ENCODE measurements around the gene KRTAP12-4.

The KRTAP12-4 gene

DNA sequence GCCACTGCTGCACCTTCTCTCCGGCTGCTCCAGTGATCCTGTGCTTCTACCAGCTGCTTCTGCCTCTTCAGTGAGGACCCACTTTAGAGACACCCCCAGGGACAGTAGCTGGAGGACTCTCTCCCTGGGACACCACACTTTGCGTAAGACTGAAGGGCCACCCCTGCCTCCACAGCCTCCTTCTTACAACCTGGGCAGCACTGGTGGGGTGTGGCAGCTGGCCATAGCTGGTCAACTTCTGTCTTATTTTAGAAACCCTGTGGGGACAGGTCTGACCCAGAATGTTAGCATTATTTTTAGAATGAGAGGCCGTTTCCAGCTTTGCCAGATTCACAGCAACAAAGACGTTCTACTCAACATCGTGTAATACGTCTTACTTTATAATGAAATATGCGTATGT is 28.7 kb downstream of the KRTAP12-4 start:
- Mint-ChIP-seq H3K4me3 (no peak overlapping the region), H3K9me3 (peaks cover 49% of the 10 kb centered on the region), H3K36me3 (ENCODE audit: low read depth) (peaks cover 10% of the 10 kb centered on the region), H3K27ac (no peak overlapping the region), H3K4me1 (ENCODE audit: low read depth) (peaks cover 6% of the 10 kb centered on the region), H3K27me3 (ENCODE audit: low read depth) (peaks cover 3% of the 10 kb centered on the region)
- DNase-seq (ENCODE audit: low spot score): no peak

DNA sequence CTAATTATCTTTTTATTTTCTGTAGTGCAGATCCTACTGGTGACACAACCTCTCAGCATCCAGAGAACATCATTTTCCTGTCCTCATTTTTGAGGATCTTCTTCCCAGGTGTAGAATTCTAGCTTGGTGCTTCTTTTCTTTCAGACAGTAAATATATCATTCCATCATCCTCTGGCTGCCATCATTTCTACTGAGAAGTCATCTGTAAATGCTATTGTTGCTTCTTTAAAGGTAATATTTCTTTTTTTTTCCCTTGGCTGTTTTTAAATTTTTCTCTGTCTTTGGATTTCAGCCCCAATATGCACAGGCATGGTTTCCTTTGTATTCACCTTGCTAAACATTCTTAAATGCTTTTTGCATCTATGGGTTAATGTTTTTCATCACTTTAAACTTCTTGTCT is 30.9 kb downstream of the KRTAP12-4 start:
- Mint-ChIP-seq H3K27me3 (ENCODE audit: low read depth) (peaks cover 3% of the 10 kb centered on the region), H3K4me1 (ENCODE audit: low read depth) (peaks cover 8% of the 10 kb centered on the region), H3K27ac (no peak overlapping the region), H3K4me3 (no peak overlapping the region), H3K9me3 (peaks cover 60% of the 10 kb centered on the region), H3K36me3 (ENCODE audit: low read depth) (peaks cover 26% of the 10 kb centered on the region)
- DNase-seq (ENCODE audit: low spot score): no peak

- H3K27me3 Mint-ChIP-seq (ENCODE audit: low read depth): peaks cover 3% of the 10 kb centered on the region
- peaks cover 30% of the 10 kb centered on the region for H3K36me3 Mint-ChIP-seq (ENCODE audit: low read depth)
- H3K4me1 Mint-ChIP-seq (ENCODE audit: low read depth): peaks cover 9% of the 10 kb centered on the region
- H3K27ac Mint-ChIP-seq: no peak overlapping the region
- peaks cover 63% of the 10 kb centered on the region for H3K9me3 Mint-ChIP-seq
- DNase-seq (ENCODE audit: low spot score): no peak
- no peak overlapping the region for H3K4me3 Mint-ChIP-seq
Observed at GRCh38 chr21:44619886-44620285, 34.6 kb downstream of the KRTAP12-4 start.

GRCh38 chr21:44618909-44619308 is 35.5 kb downstream of the KRTAP12-4 start:
- Mint-ChIP-seq H3K36me3 (ENCODE audit: low read depth) (peaks cover 26% of the 10 kb centered on the region), H3K4me1 (ENCODE audit: low read depth) (peaks cover 9% of the 10 kb centered on the region), H3K4me3 (peak overlapping the region; percentile 62), H3K27me3 (ENCODE audit: low read depth) (peaks cover under 1% of the 10 kb centered on the region), H3K27ac (peak overlapping the region; percentile 73), H3K9me3 (peaks cover 53% of the 10 kb centered on the region)
- peak; percentile 15 for DNase-seq (ENCODE audit: low spot score)

GRCh38 chr21:44618504-44618903 is 36.0 kb downstream of the KRTAP12-4 start:
- H3K4me3 Mint-ChIP-seq: peak overlapping the region; percentile 62
- peaks cover 49% of the 10 kb centered on the region for H3K9me3 Mint-ChIP-seq
- peak overlapping the region; percentile 73 for H3K27ac Mint-ChIP-seq
- no peaks in the 10 kb centered on the region for H3K27me3 Mint-ChIP-seq (ENCODE audit: low read depth)
- no peak for DNase-seq (ENCODE audit: low spot score)
- peaks cover 26% of the 10 kb centered on the region for H3K36me3 Mint-ChIP-seq (ENCODE audit: low read depth)
- H3K4me1 Mint-ChIP-seq (ENCODE audit: low read depth): peaks cover 9% of the 10 kb centered on the region

DNA sequence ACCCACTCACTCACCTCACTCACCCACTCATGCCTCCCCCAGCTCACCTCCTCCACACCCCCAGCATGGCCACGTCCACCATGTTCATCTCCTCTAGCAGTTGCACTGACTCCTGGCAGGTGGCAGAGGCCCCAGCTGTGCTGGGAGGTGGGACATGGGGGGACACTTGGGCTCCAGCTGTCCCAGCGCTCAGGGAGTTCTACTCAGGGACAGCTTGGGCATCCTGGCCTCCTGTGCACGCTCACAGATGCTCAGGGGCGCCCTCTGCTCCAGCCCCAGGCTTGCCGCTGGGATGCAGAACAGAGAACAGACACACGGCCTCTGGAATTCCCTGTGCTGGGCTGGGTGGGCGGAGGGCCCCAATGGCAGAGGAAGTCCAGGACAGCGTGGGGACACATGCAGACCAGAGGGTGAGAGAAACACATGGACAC is 37.4 kb downstream of the KRTAP12-4 start:
- DNase-seq (ENCODE audit: low spot score): no peak
- Mint-ChIP-seq H3K36me3 (ENCODE audit: low read depth) (peaks cover 23% of the 10 kb centered on the region), H3K27me3 (ENCODE audit: low read depth) (no peaks in the 10 kb centered on the region), H3K4me1 (ENCODE audit: low read depth) (peaks cover 9% of the 10 kb centered on the region), H3K27ac (no peak overlapping the region), H3K9me3 (peaks cover 39% of the 10 kb centered on the region), H3K4me3 (no peak overlapping the region)

DNA sequence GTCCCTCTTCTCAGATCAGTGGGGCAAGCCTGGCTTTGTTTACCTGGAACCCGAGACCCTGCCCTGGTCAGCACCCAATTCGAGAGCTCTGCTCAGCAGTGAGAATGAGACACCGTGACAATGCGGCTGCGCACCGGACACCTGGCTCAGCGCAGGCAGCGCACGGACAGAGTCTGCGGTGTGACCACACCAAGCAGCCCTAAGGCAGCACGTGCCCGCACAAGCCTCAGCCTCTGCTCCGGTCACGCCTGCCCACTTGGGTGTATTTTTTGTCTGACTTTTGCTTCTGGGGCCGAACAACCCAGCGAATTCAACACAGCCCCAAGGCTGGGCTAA is 37.9 kb downstream of the KRTAP12-4 start:
- H3K4me1 Mint-ChIP-seq (ENCODE audit: low read depth): peaks cover 9% of the 10 kb centered on the region
- H3K9me3 Mint-ChIP-seq: peaks cover 34% of the 10 kb centered on the region
- no peaks in the 10 kb centered on the region for H3K27me3 Mint-ChIP-seq (ENCODE audit: low read depth)
- H3K27ac Mint-ChIP-seq: no peak overlapping the region
- H3K36me3 Mint-ChIP-seq (ENCODE audit: low read depth): peaks cover 23% of the 10 kb centered on the region
- H3K4me3 Mint-ChIP-seq: no peak overlapping the region
- DNase-seq (ENCODE audit: low spot score): no peak

DNA sequence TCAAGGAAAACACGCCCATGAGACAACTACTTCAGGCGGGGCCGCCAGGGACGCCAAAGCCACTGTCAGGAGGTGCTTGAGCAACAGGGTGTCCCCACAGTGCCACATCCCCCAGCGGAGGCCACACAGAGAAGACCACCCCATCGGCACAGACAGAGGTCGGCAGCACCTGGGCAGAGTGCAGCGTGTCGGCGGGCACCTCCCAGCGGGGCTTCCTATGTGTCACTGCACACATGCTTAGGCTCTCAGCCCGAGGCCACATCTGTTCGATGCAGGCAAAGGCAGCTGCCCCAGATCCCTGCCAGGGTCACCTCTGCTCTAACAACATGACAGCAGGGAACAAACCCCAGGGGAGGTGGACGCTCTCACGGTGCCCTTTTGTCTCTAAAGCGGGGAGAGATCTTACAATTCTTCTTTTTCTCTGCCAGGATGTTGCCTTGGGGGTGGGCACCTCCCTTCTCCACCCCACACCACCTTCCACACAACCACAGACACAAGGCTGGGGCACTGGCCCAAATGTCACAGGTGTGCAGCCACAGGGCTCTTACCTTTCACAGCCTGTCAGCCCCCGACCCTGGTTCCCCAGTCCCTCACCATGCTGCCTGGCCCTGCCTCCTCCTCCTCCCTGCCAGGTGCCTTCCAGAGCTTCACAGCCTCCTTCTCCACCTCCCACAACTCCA is 38.4 kb downstream of the KRTAP12-4 start:
- H3K4me3 Mint-ChIP-seq: no peak overlapping the region
- peaks cover 39% of the 10 kb centered on the region for H3K9me3 Mint-ChIP-seq
- peak overlapping the region; percentile 36 for H3K27ac Mint-ChIP-seq
- peaks cover 9% of the 10 kb centered on the region for H3K4me1 Mint-ChIP-seq (ENCODE audit: low read depth)
- no peak for DNase-seq (ENCODE audit: low spot score)
- peaks cover 23% of the 10 kb centered on the region for H3K36me3 Mint-ChIP-seq (ENCODE audit: low read depth)
- H3K27me3 Mint-ChIP-seq (ENCODE audit: low read depth): no peaks in the 10 kb centered on the region

GRCh38 chr21:44615466-44615865 is 39.0 kb downstream of the KRTAP12-4 start:
- H3K9me3 Mint-ChIP-seq: peaks cover 39% of the 10 kb centered on the region
- peaks cover 20% of the 10 kb centered on the region for H3K36me3 Mint-ChIP-seq (ENCODE audit: low read depth)
- no peak for DNase-seq (ENCODE audit: low spot score)
- no peak overlapping the region for H3K4me3 Mint-ChIP-seq
- peaks cover 9% of the 10 kb centered on the region for H3K4me1 Mint-ChIP-seq (ENCODE audit: low read depth)
- no peak overlapping the region for H3K27ac Mint-ChIP-seq
- H3K27me3 Mint-ChIP-seq (ENCODE audit: low read depth): no peaks in the 10 kb centered on the region

DNA sequence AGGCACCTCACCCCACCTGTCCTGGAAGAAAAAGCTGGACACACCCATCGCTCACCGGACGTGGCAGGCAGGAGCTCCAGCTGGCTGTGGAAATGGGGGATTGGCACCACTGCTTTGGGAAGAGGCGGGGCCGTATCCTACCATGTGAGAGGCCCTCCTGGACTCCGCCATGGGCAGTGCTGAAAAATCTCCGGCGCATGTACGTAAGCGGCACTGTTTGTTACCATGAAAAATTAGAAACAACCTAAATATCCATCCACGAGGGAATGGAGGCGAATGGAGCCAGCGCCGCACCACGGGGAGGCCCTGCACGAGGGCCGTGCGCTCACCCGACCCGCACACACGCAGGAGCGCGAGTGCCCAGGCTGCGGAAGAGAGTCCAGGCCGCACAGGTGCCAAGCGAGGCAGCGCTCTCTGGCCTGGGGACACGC is 39.5 kb downstream of the KRTAP12-4 start:
- Mint-ChIP-seq H3K36me3 (ENCODE audit: low read depth) (peaks cover 18% of the 10 kb centered on the region), H3K27ac (no peak overlapping the region), H3K4me1 (ENCODE audit: low read depth) (peaks cover 9% of the 10 kb centered on the region), H3K4me3 (no peak overlapping the region), H3K9me3 (peaks cover 38% of the 10 kb centered on the region), H3K27me3 (ENCODE audit: low read depth) (no peaks in the 10 kb centered on the region)
- no peak for DNase-seq (ENCODE audit: low spot score)

DNA sequence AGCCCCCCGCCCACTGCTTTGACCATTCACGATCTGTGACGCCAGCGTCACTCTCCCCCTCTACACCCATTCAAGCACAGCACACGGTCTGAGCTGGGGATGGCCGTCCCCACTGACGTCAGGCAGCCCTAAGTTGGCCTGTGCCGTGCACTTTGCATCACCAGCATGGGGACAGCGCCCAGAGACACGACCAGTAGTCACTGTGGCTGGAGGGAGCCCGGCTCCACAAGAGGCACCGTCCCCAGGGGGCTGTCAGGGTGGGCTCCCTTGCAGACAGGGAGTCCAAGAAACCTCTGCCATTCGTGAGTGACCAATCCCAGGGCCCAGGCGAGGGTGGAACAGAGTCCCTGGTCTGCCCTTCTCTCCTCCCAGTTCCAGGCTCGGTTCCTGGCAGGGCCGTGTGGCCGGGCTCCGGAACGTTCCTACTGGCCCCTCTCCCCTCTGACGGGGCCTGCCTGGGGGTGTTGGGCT is 40.3 kb downstream of the KRTAP12-4 start:
- no peak overlapping the region for H3K27ac Mint-ChIP-seq
- H3K4me3 Mint-ChIP-seq: no peak overlapping the region
- peaks cover 7% of the 10 kb centered on the region for H3K4me1 Mint-ChIP-seq (ENCODE audit: low read depth)
- no peaks in the 10 kb centered on the region for H3K27me3 Mint-ChIP-seq (ENCODE audit: low read depth)
- DNase-seq (ENCODE audit: low spot score): no peak
- H3K36me3 Mint-ChIP-seq (ENCODE audit: low read depth): peaks cover 10% of the 10 kb centered on the region
- H3K9me3 Mint-ChIP-seq: peaks cover 38% of the 10 kb centered on the region

DNA sequence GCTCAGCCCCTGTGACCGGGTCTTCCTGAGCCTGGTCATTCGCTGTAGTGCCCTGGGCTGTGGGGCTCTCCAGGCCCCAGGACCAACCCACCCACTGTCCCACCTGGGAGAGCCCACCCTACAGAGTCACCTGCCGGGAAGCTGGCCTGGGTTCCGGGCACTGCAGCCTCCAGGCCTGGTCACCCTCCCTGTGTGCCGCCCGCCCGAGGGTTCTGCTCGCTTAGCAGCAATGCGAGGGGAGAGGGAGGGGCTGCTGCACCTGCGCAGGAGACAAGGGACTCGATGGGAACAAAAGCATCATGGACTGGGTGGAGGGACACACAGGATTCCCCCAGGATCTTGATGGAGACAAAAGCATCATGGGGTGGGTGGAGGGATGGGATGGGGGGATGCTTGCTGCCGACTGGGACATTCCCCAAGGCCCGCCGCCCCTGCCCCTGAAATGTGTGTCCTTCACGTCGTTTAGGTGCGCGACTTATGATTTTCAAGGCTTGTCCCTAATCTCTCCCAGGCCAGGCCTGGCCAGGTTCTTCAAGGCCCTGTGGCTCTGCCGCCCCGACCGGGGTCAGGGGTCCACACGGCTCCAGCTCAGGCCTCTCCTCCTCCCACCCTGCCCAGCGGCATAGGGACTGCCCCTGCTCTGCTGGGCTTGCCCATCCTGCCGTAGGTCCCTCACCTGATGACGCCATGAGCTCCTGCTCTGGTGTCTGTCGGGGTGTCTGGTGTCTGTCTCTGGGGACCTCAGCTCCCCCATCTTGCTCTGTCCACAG is 40.9 kb downstream of the KRTAP12-4 start:
- H3K36me3 Mint-ChIP-seq (ENCODE audit: low read depth): peaks cover 4% of the 10 kb centered on the region
- DNase-seq (ENCODE audit: low spot score): no peak
- no peaks in the 10 kb centered on the region for H3K27me3 Mint-ChIP-seq (ENCODE audit: low read depth)
- peaks cover 37% of the 10 kb centered on the region for H3K9me3 Mint-ChIP-seq
- no peak overlapping the region for H3K4me3 Mint-ChIP-seq
- no peak overlapping the region for H3K27ac Mint-ChIP-seq
- H3K4me1 Mint-ChIP-seq (ENCODE audit: low read depth): peaks cover under 1% of the 10 kb centered on the region

- no peaks in the 10 kb centered on the region for H3K27me3 Mint-ChIP-seq (ENCODE audit: low read depth)
- no peak overlapping the region for H3K4me3 Mint-ChIP-seq
- no peak for DNase-seq (ENCODE audit: low spot score)
- peaks cover 31% of the 10 kb centered on the region for H3K9me3 Mint-ChIP-seq
- no peak overlapping the region for H3K27ac Mint-ChIP-seq
- no peaks in the 10 kb centered on the region for H3K36me3 Mint-ChIP-seq (ENCODE audit: low read depth)
- no peaks in the 10 kb centered on the region for H3K4me1 Mint-ChIP-seq (ENCODE audit: low read depth)
Observed at GRCh38 chr21:44612669-44613229, 41.7 kb downstream of the KRTAP12-4 start.

DNA sequence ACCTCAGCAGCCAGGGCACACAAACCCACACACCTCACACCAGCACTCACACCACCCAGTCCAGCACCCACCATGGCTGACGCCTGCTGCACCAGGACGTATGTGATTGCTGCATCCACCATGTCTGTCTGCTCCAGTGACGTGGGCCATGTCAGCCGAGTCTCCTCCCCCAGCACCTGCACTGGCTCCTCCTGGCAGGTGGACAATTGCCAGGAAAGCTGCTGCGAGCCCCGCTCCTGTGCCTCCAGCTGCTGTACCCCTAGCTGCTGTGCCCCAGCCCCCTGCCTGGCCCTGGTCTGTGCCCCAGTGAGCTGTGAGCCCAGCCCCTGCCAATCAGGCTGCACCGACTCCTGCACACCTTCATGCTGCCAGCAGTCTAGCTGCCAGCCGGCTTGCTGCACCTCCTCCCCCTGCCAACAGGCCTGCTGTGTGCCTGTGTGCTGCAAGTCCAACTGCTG is 42.4 kb downstream of the KRTAP12-4 start, which contains the start of gene KRTAP10-8:
TSS of gene KRTAP10-8 (plus strand) at position 51 of the 458 bp plus-strand sequence. CDS start at position 73, 22 bp downstream.
- H3K36me3 Mint-ChIP-seq (ENCODE audit: low read depth): no peaks in the 10 kb centered on the region
- H3K4me3 Mint-ChIP-seq: no peak within 1 kb of the TSS
- no peak within 1 kb of the TSS for H3K27ac Mint-ChIP-seq
- H3K27me3 Mint-ChIP-seq (ENCODE audit: low read depth): no peaks in the 10 kb centered on the region
- H3K4me1 Mint-ChIP-seq (ENCODE audit: low read depth): no peaks in the 10 kb centered on the region
- no peak for DNase-seq (ENCODE audit: low spot score)
- peaks cover 31% of the 10 kb centered on the region for H3K9me3 Mint-ChIP-seq

Data from T-helper 2 cell treated with Interferon-gamma antibody and Interleukin-4, amounts not matched to agents 5 μg/mL and 100 μg/mL, for 36 hours (primary cell).